HepG2 (cell line): Measurements from ENCODE around the gene SMTNL1. TPM values are rescaled to one million over a fixed set of nuclear protein-coding genes. Genes with fewer than 3 reads are reported as not detected.
A peak's percentile ranks its signal among the peaks of the same experiment; 100 is the strongest.

ENCODE experiments used
- ARID2 ChIP-seq: sonication (generic); formaldehyde crosslinking; IDR thresholded peaks from 2 replicates; pipeline ENCODE4 v1.8.1; 2022; ENCODE audit warnings: mild to moderate bottlenecking, missing genetic modification reagents, borderline replicate concordance
- ATF4 ChIP-seq, 2 experiments: fragments of 450-650 bp in 1 of 2; sonication (generic) in 1 of 2; formaldehyde crosslinking; IDR thresholded peaks; 2 replicates each; pipeline versions ENCODE4 v1.5.0 to v1.8.0; 2020 to 2022; ENCODE audit warnings: mild to moderate bottlenecking in 1 of 2, missing genetic modification reagents in 1 of 2
- BHLHE40 ChIP-seq: IDR thresholded peaks from 2 replicates; pipeline ENCODE4 v1.6.1; 2011; ENCODE audit warnings: low read length, improper control_type of control experiment
- ESRRA ChIP-seq: sonication (generic); formaldehyde crosslinking; IDR thresholded peaks from 2 replicates; pipeline ENCODE4 v1.5.1; 2020; ENCODE audit warnings: mild to moderate bottlenecking, low read depth, missing genetic modification reagents
- FOXO1 ChIP-seq: sonication (generic); formaldehyde crosslinking; IDR thresholded peaks from 2 replicates; pipeline ENCODE4 v1.4.0; 2020; ENCODE audit warnings: missing genetic modification reagents
- HMGA1 ChIP-seq: sonication (generic); formaldehyde crosslinking; conservative IDR thresholded peaks from 2 replicates; pipeline ENCODE4 v1.4.0; 2020; ENCODE audit warnings: missing genetic modification reagents
- KMT2A ChIP-seq: sonication (generic); formaldehyde crosslinking; IDR thresholded peaks from 2 replicates; pipeline ENCODE4 v1.4.0; 2020; ENCODE audit warnings: missing genetic modification reagents
- PHB2 ChIP-seq: fragments of 450-650 bp; IDR thresholded peaks from 2 replicates; pipeline ENCODE4 v1.6.1; 2018; ENCODE audit not compliant: partially characterized antibody
- PHF21A ChIP-seq: sonication (generic); formaldehyde crosslinking; IDR thresholded peaks from 2 replicates; pipeline ENCODE4 v1.5.0; 2020; ENCODE audit warnings: mild to moderate bottlenecking, missing genetic modification reagents
- POLR2AphosphoS2 ChIP-seq: IDR thresholded peaks from 2 replicates; pipeline ENCODE4 v1.6.1; 2011; ENCODE audit warnings: low read depth, low read length, improper control_type of control experiment
- SP2 ChIP-seq: sonication (generic); formaldehyde crosslinking; IDR thresholded peaks from 2 replicates; pipeline ENCODE4 v1.5.1; 2020; ENCODE audit warnings: mild to moderate bottlenecking, missing genetic modification reagents
- STAT5B ChIP-seq: sonication (generic); formaldehyde crosslinking; IDR thresholded peaks from 2 replicates; pipeline ENCODE4 v1.4.0; 2020; ENCODE audit warnings: missing genetic modification reagents
- ZBTB33 ChIP-seq: sonication (generic); formaldehyde crosslinking; IDR thresholded peaks from 2 replicates; pipeline ENCODE4 v1.4.0; 2020; ENCODE audit warnings: missing genetic modification reagents
- ZNF253 ChIP-seq: sonication (generic); formaldehyde crosslinking; IDR thresholded peaks from 2 replicates; pipeline ENCODE4 v1.8.0; 2022; ENCODE audit warnings: mild to moderate bottlenecking, missing genetic modification reagents, borderline replicate concordance
- ZNF274 ChIP-seq: sonication (generic); formaldehyde crosslinking; IDR thresholded peaks from 2 replicates; pipeline ENCODE4 v1.5.1; 2020; ENCODE audit warnings: mild to moderate bottlenecking, missing genetic modification reagents
- ZNF354B ChIP-seq: sonication (generic); formaldehyde crosslinking; IDR thresholded peaks from 2 replicates; pipeline ENCODE4 v1.8.0; 2022; ENCODE audit warnings: mild to moderate bottlenecking, missing genetic modification reagents
- ZNF576 ChIP-seq: sonication (generic); formaldehyde crosslinking; IDR thresholded peaks from 2 replicates; pipeline ENCODE4 v1.4.0; 2020; ENCODE audit warnings: mild to moderate bottlenecking, missing genetic modification reagents
- ZNF609 ChIP-seq: sonication (generic); formaldehyde crosslinking; IDR thresholded peaks from 2 replicates; pipeline ENCODE4 v1.4.0; 2020; ENCODE audit warnings: mild to moderate bottlenecking, missing genetic modification reagents, borderline replicate concordance
- ZNF83 ChIP-seq: sonication (generic); formaldehyde crosslinking; IDR thresholded peaks from 2 replicates; pipeline ENCODE4 v1.4.0; 2020; ENCODE audit warnings: missing genetic modification reagents, mild to moderate bottlenecking, borderline replicate concordance
- ZSCAN5A ChIP-seq: sonication (generic); formaldehyde crosslinking; IDR thresholded peaks from 2 replicates; pipeline ENCODE4 v1.8.0; 2022; ENCODE audit warnings: mild to moderate bottlenecking, missing genetic modification reagents, borderline replicate concordance
- polyA plus RNA-seq, 8 experiments: library from polyadenylated mRNA; depleted of rRNA in 3 of 8; stranded (reverse) in 7 of 8; unstranded in 1 of 8; fragments of >200 nt; fragmentation: Illumina TruSeq in 4 of 8; extraction: Trizol in 4 of 8; gene quantifications; 2 replicates each; pipeline versions ENCODE4 v1.2.1 to v1.2.3, GENCODE V29; 2011 to 2016; ENCODE audit warnings: low read depth in 4 of 8, missing spikeins in 1 of 8, mixed read lengths in 1 of 8; ENCODE audit not compliant: insufficient read depth in 1 of 8
- total RNA-seq, 5 experiments: library from RNA; depleted of rRNA; stranded (reverse); fragments of >200 nt; fragmentation: Illumina TruSeq; extraction: Trizol; gene quantifications; 2 replicates each; pipeline ENCODE4 v1.2.3, GENCODE V29; 2016; ENCODE audit warnings: low read depth in 1 of 5

Gene SMTNL1
- total and polyA plus RNA-seq, 2 of the 13 experiments (the other 11 are each of a cell fraction or from before 2014, with no cell fraction given), result 0.04 TPM; not detected in 1

GRCh38 chr11:57493507-57494503 is 43.6 kb upstream of the SMTNL1 start (continued):
- TF ChIP-seq ZNF609 (CRISPR knock-in tag), result no peak
- TF ChIP-seq STAT5B (CRISPR knock-in tag), result no peak
- no peak for TF ChIP-seq SP2 (CRISPR knock-in tag)
- TF ChIP-seq HMGA1 (CRISPR knock-in tag), result no peak
- TF ChIP-seq PHB2, result no peak
- TF ChIP-seq FOXO1 (CRISPR knock-in tag), result no peak
- no peak for TF ChIP-seq ZNF354B (CRISPR knock-in tag)
- no peak for TF ChIP-seq ARID2 (CRISPR knock-in tag)
- TF ChIP-seq PHF21A, result peak; percentile 56; the same call in 1 of the 2 replicates
- no peak for TF ChIP-seq KMT2A (CRISPR knock-in tag)
- TF ChIP-seq ZNF83 (CRISPR knock-in tag), result no peak
- TF ChIP-seq ZNF253 (CRISPR knock-in tag), result no peak
- peak; percentile 77 for TF ChIP-seq BHLHE40
- TF ChIP-seq ESRRA, result no peak
- TF ChIP-seq ATF4 (CRISPR knock-in tag; IDR thresholded peaks at IDR 0.05), result peak; percentile 98 to 100
- peak; percentile 92 for TF ChIP-seq ZBTB33 (CRISPR knock-in tag)
- TF ChIP-seq ZNF576 (CRISPR knock-in tag), result no peak
- no peak for TF ChIP-seq POLR2AphosphoS2
- no peak for TF ChIP-seq ZSCAN5A (CRISPR knock-in tag)
- no peak for TF ChIP-seq ZNF274 (CRISPR knock-in tag)
